K562 (cell line): ENCODE data around the gene CYP4F3. TPM values are rescaled to one million over a fixed set of nuclear protein-coding genes. Genes with fewer than 3 reads are reported as not detected.

ENCODE experiments used
- ATAC-seq: fragments of 200-7000 bp; cut with Tn5 transposase; 3 replicates; pipeline ENCODE4 v1.9.1; 2020; ENCODE audit warnings: moderate library complexity
- BruUV-seq: library from RNA; stranded (reverse); fragments of 400-500 nt; replicated peaks from 2 replicates; lab custom pipeline; 2021; lab: Mats Ljungman, UMichigan
- CTCF ChIA-PET: fragments of 300-600 bp; formaldehyde crosslinking; extraction: SDS; loops from one replicate; lab custom pipeline; 2021; ENCODE audit warnings: low intra/inter-chr PET ratio; lab: Yijun Ruan, JAX
- POLR2A ChIA-PET: fragments of 300-600, 350-650 bp; sonication (Branson Sonifier 250); formaldehyde crosslinking; extraction: SDS; loops from one replicate; lab custom pipeline; 2021; ENCODE audit warnings: antibody characterized with exemption, inconsistent platforms; lab: Yijun Ruan, JAX
- DNase-seq, 4 experiments: peaks; one replicate each; pipeline versions ENCODE4 v3.0.0 to v3.0.0-alpha.2; 2011 to 2018; ENCODE audit warnings: low spot score in 3 of 4, mixed read lengths in 3 of 4; ENCODE audit errors: extremely low read depth in 1 of 4
- FAIRE-seq: peaks from 2 replicates; lab custom pipeline; 2011; peaks lifted over from hg19 to GRCh38; lab: Jason Lieb, UNC
- H2AFZ ChIP-seq: 2 replicates; pipeline ENCODE4 v1.6.0; 2011; ENCODE audit warnings: low read depth, low read length, control low read depth, inconsistent platforms
- H3K27ac ChIP-seq: fragments of 200-600 bp; 3 replicates; pipeline ENCODE4 v1.8.0; 2011; ENCODE audit warnings: low read depth, mild to moderate bottlenecking, control low read depth, inconsistent platforms, low read length, moderate library complexity, mixed read lengths; ENCODE audit errors: extremely low read depth
- H3K27me3 ChIP-seq, 2 experiments: fragments of 300-600 bp in 1 of 2; 2 replicates in 1 of 2; 3 replicates in 1 of 2; pipeline versions ENCODE4 v1.6.0 to v1.8.0; 2011; ENCODE audit warnings: inconsistent platforms in 2 of 2, low read length in 2 of 2, mild to moderate bottlenecking in 1 of 2, mixed read lengths in 1 of 2, moderate library complexity in 1 of 2; ENCODE audit not compliant: control insufficient read depth in 2 of 2, insufficient read depth in 2 of 2
- H3K36me3 ChIP-seq: fragments of 300-600 bp; 3 replicates; pipeline ENCODE4 v1.8.0; 2011; ENCODE audit warnings: mild to moderate bottlenecking, low read length, inconsistent platforms; ENCODE audit not compliant: control insufficient read depth, insufficient read depth
- H3K4me1 ChIP-seq, 2 experiments: fragments of 200-600 bp in 1 of 2; replicated peaks in 1 of 2; 2 replicates in 1 of 2; 3 replicates in 1 of 2; pipeline versions ENCODE4 v1.5.1 to v1.8.0; 2011; ENCODE audit warnings: inconsistent platforms in 2 of 2, low read length in 2 of 2, mild to moderate bottlenecking in 1 of 2, mixed read lengths in 1 of 2, moderate library complexity in 1 of 2; ENCODE audit not compliant: control insufficient read depth in 2 of 2, insufficient read depth in 2 of 2
- H3K4me2 ChIP-seq: 2 replicates; pipeline ENCODE4 v1.6.1; 2011; ENCODE audit warnings: low read length, control low read depth, inconsistent platforms, mixed read lengths; ENCODE audit not compliant: insufficient read depth
- H3K4me3 ChIP-seq: fragments of 200-600 bp; sonication (generic), shearing (Covaris generic); 2 replicates; pipeline ENCODE4 v1.5.1; 2016; ENCODE audit warnings: control low read depth, inconsistent platforms
- H3K79me2 ChIP-seq: fragments of 200-600 bp; 3 replicates; pipeline ENCODE4 v1.8.0; 2011; ENCODE audit warnings: low read length, inconsistent platforms; ENCODE audit not compliant: control insufficient read depth, insufficient read depth
- H3K9ac ChIP-seq, 2 experiments: 2 replicates each; pipeline versions ENCODE4 v1.6.0 to v1.6.1; 2011; ENCODE audit warnings: low read depth in 2 of 2, low read length in 2 of 2, control low read depth in 1 of 2, inconsistent platforms in 1 of 2, mild to moderate bottlenecking in 1 of 2, mixed read lengths in 1 of 2; ENCODE audit not compliant: insufficient read depth in 1 of 2
- H3K9me1 ChIP-seq: one replicate; pipeline ENCODE4 v1.6.0; 2011; ENCODE audit warnings: inconsistent platforms, mild to moderate bottlenecking, low read length, moderate library complexity; ENCODE audit not compliant: control insufficient read depth, insufficient read depth
- H3K9me3 ChIP-seq: replicated peaks from 2 replicates; pipeline ENCODE4 v1.5.1; 2011; ENCODE audit warnings: low read depth, low read length, inconsistent platforms; ENCODE audit not compliant: control insufficient read depth, insufficient read depth
- H4K20me1 ChIP-seq: replicated peaks from 2 replicates; pipeline ENCODE4 v1.6.1; 2011; ENCODE audit warnings: low read length, inconsistent platforms, mixed read lengths; ENCODE audit not compliant: control insufficient read depth, insufficient read depth
- DIDO1 ChIP-seq: fragments of 450-650 bp; IDR thresholded peaks from 2 replicates; pipeline ENCODE4 v1.6.1; 2016; ENCODE audit warnings: low read depth, missing biosample characterization, missing genetic modification characterization
- HDAC8 ChIP-seq: fragments of 450-650 bp; IDR thresholded peaks from 2 replicates; pipeline ENCODE4 v1.6.1; 2016; ENCODE audit warnings: mild to moderate bottlenecking, missing genetic modification characterization, moderate library complexity, missing compliant biosample characterization
- NR2C2 ChIP-seq, 2 experiments: fragments of 200-800 bp in 1 of 2; sonication (Bioruptor generic) in 1 of 2; sonication (generic) in 1 of 2; formaldehyde crosslinking in 1 of 2; IDR thresholded peaks; 2 replicates each; pipeline versions ENCODE4 v1.6.1 to v1.8.0; 2016 to 2022; ENCODE audit warnings: mild to moderate bottlenecking in 1 of 2, missing compliant biosample characterization in 1 of 2, missing genetic modification characterization in 1 of 2, missing genetic modification reagents in 1 of 2
- POLR2H ChIP-seq: IDR thresholded peaks from 2 replicates; pipeline ENCODE4 v1.6.1; 2016; ENCODE audit warnings: missing genetic modification characterization, low read depth, mild to moderate bottlenecking, control low read depth, missing compliant biosample characterization, moderate library complexity
- ZNF165 ChIP-seq: fragments of 250-450 bp; sonication (Bioruptor Pico); IDR thresholded peaks from 2 replicates; pipeline ENCODE4 v1.4.0; 2020; ENCODE audit warnings: borderline replicate concordance
- ZNF263 ChIP-seq: sonication (generic); formaldehyde crosslinking; IDR thresholded peaks from 2 replicates; pipeline ENCODE4 v1.8.0; 2022; ENCODE audit warnings: mild to moderate bottlenecking, missing genetic modification reagents, borderline replicate concordance
- ZNF431 ChIP-seq: sonication (generic); formaldehyde crosslinking; IDR thresholded peaks from 2 replicates; pipeline ENCODE4 v1.8.0; 2022; ENCODE audit warnings: mild to moderate bottlenecking, missing genetic modification reagents
- ZNF445 ChIP-seq: fragments of 250-450 bp; sonication (Bioruptor Pico); IDR thresholded peaks from 2 replicates; pipeline ENCODE4 v1.4.0; 2020; ENCODE audit warnings: low read depth, mild to moderate bottlenecking, moderate library complexity
- ZNF785 ChIP-seq: fragments of 250-450 bp; sonication (Bioruptor Pico); IDR thresholded peaks from 2 replicates; pipeline ENCODE4 v1.4.0; 2020; ENCODE audit warnings: mild to moderate bottlenecking
- WGBS: fragments of 100-300 bp; shearing (Covaris generic); methylation state at CpG from one replicate; pipeline ENCODE4 v1.1.6; 2016; ENCODE audit warnings: low coverage, mixed read lengths; ENCODE audit not compliant: insufficient coverage; ENCODE audit errors: missing lambda C conversion rate; 5-methylcytosine and 5-hydroxymethylcytosine counted together
- in situ Hi-C: fragments of 300-500 bp; cut with MboI; formaldehyde crosslinking; loops from 4 replicates; pipeline ENCODE4 v1.15.0; 2018; ENCODE audit warnings: inconsistent platforms, mixed read lengths
- intact Hi-C: fragments of 100-400 bp; cut with micrococcal nuclease; formaldehyde crosslinking; loops from 2 replicates; pipeline ENCODE4 v1.14.2; 2022
- polyA plus RNA-seq, 8 experiments: library from polyadenylated mRNA; depleted of rRNA in 4 of 8; stranded (reverse) in 5 of 8; unstranded in 3 of 8; fragments of >200 nt; fragmentation: Nextera tagmentation in 2 of 8; fragmentation: Illumina TruSeq in 1 of 8; extraction: Ambion mirVana in 2 of 8; extraction: Trizol in 1 of 8; gene quantifications; 2 replicates each; pipeline versions ENCODE4 v1.2.1 to v1.2.3, GENCODE V29; 2011 to 2014; ENCODE audit warnings: inconsistent platforms in 1 of 8, missing spikeins in 1 of 8
- total RNA-seq, 7 experiments: library from RNA; depleted of rRNA in 6 of 7; stranded (reverse); fragments of >200 nt in 6 of 7; fragmentation: Illumina TruSeq in 2 of 7; extraction: Trizol in 2 of 7; gene quantifications; 2 replicates each; pipeline versions ENCODE4 v1.2.1 to v1.2.3, GENCODE V29; 2011 to 2021; ENCODE audit warnings: low replicate concordance in 1 of 7
- TF ChIP-seq, protein P1 (sequence below): fragments of 200-800 bp; sonication (Bioruptor generic); IDR thresholded peaks from 2 replicates; pipeline ENCODE4 v1.6.1; 2017; ENCODE audit warnings: missing genetic modification characterization, missing compliant biosample characterization
- TF ChIP-seq, protein P2 (sequence below): fragments of 450-650 bp; IDR thresholded peaks from 2 replicates; pipeline ENCODE4 v1.6.1; 2016
- TF ChIP-seq, protein P3 (sequence below): sonication (generic); formaldehyde crosslinking; IDR thresholded peaks from 2 replicates; pipeline ENCODE4 v1.4.0; 2020; ENCODE audit warnings: mild to moderate bottlenecking, missing genetic modification reagents
- TF ChIP-seq, protein P4 (sequence below): sonication (generic); formaldehyde crosslinking; IDR thresholded peaks from 2 replicates; pipeline ENCODE4 v1.8.0; 2022; ENCODE audit warnings: mild to moderate bottlenecking, missing genetic modification reagents

Gene CYP4F3
- total and polyA plus RNA-seq, 9 of the 15 experiments (the other 6 are each of a cell fraction or from before 2014, with no cell fraction given) = 0.01 to 0.40 (median 0.16) TPM; not detected in 6

DNA sequence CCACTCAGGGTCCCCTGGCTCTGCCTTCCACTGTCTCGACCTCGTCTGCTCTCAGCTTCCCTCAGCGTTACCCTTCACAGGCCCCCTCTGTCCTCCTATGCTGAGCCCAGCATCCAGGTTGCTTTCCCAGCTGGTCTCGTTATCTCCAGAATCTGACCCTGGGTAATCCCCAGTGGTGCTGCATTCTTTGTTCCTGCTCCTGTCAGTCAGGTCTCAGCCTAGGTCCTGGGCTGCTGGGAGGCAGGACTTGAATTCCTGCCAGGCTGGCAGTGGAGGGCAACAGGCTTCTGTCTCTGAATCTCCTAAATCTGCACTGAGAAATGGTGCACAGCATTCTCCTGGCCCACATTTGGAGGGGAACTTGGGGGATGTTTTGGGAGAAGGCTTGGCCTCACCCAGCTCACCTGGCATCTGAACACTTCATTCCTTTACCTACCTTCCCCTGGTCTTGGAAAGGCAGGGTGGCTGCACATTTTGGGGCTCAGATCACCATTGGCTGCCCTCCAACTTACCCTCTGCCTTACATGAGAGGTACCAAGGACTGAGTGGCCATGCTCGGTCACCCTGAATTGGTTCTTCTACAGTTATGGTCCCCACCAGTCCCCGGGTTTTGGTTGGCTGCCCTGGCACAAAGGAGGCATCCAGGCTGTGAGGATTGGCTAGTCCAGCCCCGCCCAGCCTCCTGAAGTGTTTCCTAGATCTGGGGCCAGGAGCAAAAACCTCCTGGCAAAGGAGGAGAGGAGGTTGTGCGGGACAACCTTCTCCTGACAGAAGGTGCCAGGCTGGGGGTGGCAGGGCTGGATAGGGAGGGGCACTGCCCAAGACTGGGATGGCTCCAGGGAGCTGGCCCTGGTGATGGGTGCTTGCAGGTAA is 26.0 kb upstream of the CYP4F3 start, which contains the start of gene CYP4F8 (continued):
- TF ChIP-seq, protein P1, sequence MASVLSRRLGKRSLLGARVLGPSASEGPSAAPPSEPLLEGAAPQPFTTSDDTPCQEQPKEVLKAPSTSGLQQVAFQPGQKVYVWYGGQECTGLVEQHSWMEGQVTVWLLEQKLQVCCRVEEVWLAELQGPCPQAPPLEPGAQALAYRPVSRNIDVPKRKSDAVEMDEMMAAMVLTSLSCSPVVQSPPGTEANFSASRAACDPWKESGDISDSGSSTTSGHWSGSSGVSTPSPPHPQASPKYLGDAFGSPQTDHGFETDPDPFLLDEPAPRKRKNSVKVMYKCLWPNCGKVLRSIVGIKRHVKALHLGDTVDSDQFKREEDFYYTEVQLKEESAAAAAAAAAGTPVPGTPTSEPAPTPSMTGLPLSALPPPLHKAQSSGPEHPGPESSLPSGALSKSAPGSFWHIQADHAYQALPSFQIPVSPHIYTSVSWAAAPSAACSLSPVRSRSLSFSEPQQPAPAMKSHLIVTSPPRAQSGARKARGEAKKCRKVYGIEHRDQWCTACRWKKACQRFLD = no peak
- TF ChIP-seq HDAC8 (tag) (no peak), DIDO1 (tag) (no peak)

DNA sequence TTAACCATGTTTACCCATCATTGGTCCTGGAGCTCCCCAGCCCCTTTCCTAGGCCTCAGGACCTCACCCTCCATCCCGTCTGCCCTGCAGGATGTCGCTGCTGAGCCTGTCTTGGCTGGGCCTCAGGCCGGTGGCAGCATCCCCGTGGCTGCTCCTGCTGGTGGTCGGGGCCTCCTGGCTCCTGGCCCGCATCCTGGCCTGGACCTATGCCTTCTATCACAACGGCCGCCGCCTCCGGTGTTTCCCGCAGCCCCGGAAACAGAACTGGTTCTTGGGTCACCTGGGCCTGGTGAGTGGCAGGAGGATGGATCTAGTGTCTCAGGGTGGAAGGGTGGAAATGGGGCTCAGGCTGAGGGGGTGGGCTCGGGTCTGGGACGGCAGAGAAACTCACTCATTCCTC is 25.2 kb upstream of the CYP4F3 start:
- Histone ChIP-seq H4K20me1 (no peaks in the 10 kb centered on the region; the same call in 1 of the 2 replicates), H3K27ac (no peak overlapping the region), H3K36me3 (no peaks in the 10 kb centered on the region), H3K27me3 (peaks cover 0 to 6% of the 10 kb centered on the region in 2 experiments; a peak in 2 of 5 replicates), H3K9me1 (no peaks in the 10 kb centered on the region), H3K4me3 (no peak overlapping the region), H2AFZ (no peak overlapping the region), H3K9me3 (no peaks in the 10 kb centered on the region), H3K4me1 (no peaks in the 10 kb centered on the region), H3K79me2 (no peaks in the 10 kb centered on the region), H3K9ac (no peak overlapping the region), H3K4me2 (no peak overlapping the region)
- WGBS = 2% methylated on average over 14 of the region's 14 CpGs
- in situ Hi-C loops (loop anchor here (25.0 kb wide), 1 partner anchor 772 kb away; no protein-coding TSS in a partner anchor), intact Hi-C loops (no loop called here)
- DNase-seq (no peak), FAIRE-seq (no peak), ATAC-seq (no peak)
- no TSS peak for BruUV-seq
- CTCF ChIA-PET = no interaction called here
- POLR2A ChIA-PET = no interaction called here
- TF ChIP-seq POLR2H (tag) (no peak), ZNF785 (CRISPR knock-in tag) (no peak), ZNF165 (CRISPR knock-in tag) (no peak), ZNF445 (CRISPR knock-in tag) (no peak), ZNF431 (CRISPR knock-in tag) (no peak), NR2C2 (CRISPR knock-in tag; IDR thresholded peaks at IDR 0.05) (no peak), NR2C2 (tag; IDR thresholded peaks at IDR 0.05) (no peak), ZNF263 (CRISPR knock-in tag) (no peak)
- TF ChIP-seq, protein P2, sequence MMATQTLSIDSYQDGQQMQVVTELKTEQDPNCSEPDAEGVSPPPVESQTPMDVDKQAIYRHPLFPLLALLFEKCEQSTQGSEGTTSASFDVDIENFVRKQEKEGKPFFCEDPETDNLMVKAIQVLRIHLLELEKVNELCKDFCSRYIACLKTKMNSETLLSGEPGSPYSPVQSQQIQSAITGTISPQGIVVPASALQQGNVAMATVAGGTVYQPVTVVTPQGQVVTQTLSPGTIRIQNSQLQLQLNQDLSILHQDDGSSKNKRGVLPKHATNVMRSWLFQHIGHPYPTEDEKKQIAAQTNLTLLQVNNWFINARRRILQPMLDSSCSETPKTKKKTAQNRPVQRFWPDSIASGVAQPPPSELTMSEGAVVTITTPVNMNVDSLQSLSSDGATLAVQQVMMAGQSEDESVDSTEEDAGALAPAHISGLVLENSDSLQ = no peak
- TF ChIP-seq, protein P3, sequence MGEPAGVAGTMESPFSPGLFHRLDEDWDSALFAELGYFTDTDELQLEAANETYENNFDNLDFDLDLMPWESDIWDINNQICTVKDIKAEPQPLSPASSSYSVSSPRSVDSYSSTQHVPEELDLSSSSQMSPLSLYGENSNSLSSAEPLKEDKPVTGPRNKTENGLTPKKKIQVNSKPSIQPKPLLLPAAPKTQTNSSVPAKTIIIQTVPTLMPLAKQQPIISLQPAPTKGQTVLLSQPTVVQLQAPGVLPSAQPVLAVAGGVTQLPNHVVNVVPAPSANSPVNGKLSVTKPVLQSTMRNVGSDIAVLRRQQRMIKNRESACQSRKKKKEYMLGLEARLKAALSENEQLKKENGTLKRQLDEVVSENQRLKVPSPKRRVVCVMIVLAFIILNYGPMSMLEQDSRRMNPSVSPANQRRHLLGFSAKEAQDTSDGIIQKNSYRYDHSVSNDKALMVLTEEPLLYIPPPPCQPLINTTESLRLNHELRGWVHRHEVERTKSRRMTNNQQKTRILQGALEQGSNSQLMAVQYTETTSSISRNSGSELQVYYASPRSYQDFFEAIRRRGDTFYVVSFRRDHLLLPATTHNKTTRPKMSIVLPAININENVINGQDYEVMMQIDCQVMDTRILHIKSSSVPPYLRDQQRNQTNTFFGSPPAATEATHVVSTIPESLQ = no peak
- TF ChIP-seq, protein P4, sequence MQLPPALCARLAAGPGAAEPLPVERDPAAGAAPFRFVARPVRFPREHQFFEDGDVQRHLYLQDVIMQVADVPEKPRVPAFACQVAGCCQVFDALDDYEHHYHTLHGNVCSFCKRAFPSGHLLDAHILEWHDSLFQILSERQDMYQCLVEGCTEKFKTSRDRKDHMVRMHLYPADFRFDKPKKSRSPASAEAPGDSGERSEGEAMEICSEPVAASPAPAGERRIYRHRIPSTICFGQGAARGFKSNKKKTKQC (CRISPR knock-in tag) = no peak
